Measurements from ENCODE around the gene ZDHHC18.
"Not testable (repeated sequence)": the region's sequence is repeated elsewhere in the genome, so short reads cannot be mapped to it uniquely, and the experiment has no call there.

The ZDHHC18 gene

GRCh38 chr1:26791626-26792025, 34.9 kb upstream of the ZDHHC18 start:
- no peak for FAIRE-seq

DNA sequence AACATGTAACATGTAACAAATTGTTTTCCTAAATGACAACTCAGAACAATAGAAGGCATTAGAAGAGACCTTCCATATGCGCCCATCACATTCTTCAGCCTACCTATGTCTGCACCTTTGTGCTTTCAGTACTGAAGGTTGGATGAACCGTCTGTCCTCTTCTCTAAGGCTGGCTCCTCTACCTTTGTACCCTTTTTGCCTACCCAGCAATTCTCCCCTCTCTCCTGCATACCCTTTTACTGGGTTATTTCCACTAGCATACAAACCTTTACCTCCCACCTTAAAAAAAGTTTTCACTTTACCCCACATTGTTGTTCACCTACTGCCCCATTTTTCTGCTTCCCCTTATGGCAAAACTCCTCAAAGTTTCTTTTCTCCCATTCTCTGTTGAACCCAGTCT, 33.6 kb upstream of the ZDHHC18 start:
- no peak for FAIRE-seq

- no peak for FAIRE-seq
Observed at GRCh38 chr1:26794391-26794790, 32.1 kb upstream of the ZDHHC18 start.

- FAIRE-seq = no peak
Observed at GRCh38 chr1:26797627-26798026, 28.9 kb upstream of the ZDHHC18 start.

- no peak for FAIRE-seq
Observed at GRCh38 chr1:26799479-26800142, 26.9 kb upstream of the ZDHHC18 start.

- not testable (repeated sequence) for FAIRE-seq
Observed at GRCh38 chr1:26803932-26804331, 22.6 kb upstream of the ZDHHC18 start.

- peak; percentile 31 for FAIRE-seq
Observed at GRCh38 chr1:26810105-26810504, 16.4 kb upstream of the ZDHHC18 start.

DNA sequence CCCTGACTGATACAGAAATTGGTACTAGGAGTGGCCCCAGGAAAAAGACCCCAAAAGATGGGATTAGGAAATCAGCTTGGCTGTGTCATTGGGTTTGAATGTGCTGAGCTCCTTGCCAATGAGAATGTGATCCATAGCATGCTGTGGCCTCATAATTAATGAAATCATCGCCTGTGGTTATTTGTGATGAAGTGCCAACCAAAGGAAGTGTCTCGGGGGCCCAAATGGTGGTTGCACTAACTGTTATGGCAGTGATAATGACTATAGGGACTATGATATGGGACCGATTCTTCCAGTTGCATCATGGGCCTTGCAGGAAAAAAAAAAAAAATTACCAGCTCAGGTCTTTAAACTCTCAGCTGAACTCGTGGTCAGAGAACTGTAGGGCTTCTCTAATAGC, 15.4 kb upstream of the ZDHHC18 start:
- no peak for FAIRE-seq

- no peak for FAIRE-seq
Observed at GRCh38 chr1:26811708-26812107, 14.8 kb upstream of the ZDHHC18 start.

- no peak for FAIRE-seq
Observed at GRCh38 chr1:26814377-26814776, 12.1 kb upstream of the ZDHHC18 start.

DNA sequence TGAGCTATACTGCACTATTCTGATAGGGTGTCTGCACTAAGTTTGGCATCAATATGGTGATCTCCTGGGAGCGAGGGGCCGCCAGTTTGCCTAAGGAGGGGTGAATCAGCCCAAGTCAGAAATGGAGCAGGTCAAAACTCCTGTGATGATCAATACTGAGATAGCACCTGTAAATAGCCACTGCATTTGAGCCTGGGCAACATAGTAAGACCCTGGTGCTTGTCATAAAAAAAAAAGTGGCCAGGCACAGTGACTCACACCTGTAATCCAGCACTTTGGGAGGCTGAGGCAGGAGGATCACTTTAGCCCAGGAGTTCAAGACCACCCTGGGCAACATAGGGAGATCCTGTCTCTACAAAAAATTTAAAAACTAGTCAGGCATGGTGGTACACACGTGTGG, 11.6 kb upstream of the ZDHHC18 start:
- FAIRE-seq = no peak

DNA sequence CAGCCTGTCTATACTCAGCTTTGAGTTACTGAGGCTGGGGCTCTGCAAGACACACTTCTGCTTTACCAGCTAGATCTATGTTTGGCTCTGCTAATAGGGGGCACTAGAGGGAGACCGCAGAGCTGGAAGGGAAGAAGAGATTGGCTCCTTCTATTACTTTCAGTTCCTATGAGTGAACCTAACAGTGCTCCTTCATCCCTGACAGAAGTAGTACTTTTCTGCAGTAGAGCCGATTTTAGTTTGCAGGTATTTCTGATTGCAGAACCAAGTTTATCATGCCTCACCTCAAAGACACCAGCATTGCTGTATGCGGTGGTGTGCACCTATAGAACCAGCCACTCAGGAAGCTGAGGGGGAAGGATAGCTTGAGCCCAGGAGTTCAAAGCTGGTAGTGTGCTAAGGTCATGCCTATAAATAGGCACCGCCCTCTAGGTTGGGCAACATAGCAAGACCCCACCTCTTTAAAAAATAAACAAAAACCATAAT, 5.7 kb upstream of the ZDHHC18 start:
- no peak for FAIRE-seq

GRCh38 chr1:26822737-26823395, 3.6 kb upstream of the ZDHHC18 start:
- FAIRE-seq = no peak

DNA sequence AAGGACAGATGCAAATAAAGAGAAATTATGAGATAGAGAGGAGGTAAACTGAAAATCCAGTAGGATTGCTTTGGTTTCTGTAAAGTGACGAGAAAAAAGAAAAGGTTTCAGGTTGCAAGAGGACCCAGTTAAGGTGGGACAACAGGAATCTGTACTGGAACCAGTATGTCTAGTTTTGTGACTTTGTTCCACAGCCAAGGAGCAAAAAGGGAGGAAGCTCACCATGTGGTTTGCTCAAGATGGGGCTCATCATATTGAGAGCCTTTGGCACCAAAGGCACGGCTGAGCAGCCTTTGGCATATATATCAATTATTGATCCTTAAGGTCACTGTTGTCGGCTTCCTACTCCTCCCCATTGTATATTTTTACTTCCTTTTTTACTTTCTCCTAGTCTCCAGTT, 1.8 kb upstream of the ZDHHC18 start:
- no peak for FAIRE-seq

DNA sequence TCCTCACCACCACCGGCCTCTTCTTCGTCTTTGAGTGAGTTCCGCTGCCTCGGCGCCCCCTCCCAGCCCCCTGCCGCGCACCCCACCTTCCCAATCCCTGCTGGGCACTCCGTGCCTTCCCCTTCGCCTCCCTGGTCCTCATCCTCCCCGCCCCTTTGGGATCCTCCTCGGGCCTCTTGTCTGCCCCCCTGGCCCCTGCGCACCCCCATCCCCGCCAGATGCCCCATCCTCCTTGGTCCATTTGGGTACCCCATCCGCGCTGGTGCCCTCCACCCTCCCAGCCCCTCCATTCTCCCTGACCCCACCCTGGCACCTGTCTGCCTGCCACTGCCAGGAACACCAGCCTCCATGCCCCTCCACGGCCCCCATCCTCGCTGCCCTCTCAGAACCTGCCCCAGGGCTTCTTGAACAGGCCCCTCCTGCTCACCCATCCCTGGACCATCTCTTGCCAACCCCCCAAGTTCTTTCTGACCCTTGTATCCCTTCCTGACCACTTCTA, 667 bp downstream of the ZDHHC18 start:
- FAIRE-seq = no peak

GRCh38 chr1:26827663-26828062, 1.2 kb downstream of the ZDHHC18 start:
- no peak for FAIRE-seq

DNA sequence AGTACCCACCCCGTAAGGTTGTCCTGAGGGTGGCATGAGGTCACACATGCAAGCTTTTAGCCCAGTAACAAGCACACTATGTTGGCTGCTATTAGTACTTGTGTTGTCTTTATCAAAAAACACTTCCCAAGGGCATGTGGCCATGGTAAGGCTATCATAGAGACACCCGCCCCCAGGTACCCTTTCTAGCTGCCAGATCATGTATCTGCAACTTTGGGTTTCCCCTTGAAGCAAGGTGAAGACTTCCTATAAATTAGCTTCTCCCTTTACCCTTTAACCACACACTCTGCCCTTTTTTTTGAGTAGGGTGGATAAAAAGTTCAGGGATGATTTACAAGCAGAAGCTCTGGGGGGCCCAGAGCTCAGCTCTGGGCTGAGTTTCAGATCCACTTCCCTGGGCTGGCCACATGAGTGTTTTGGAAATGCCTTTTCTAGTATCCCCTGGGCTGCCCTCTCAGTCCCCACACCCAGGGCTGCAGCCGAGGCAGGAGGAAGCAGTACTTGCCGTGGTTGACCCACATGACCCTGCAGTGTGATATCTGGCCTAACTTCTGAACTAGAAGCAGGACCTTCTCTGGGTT, 2.0 kb downstream of the ZDHHC18 start:
- no peak for FAIRE-seq

DNA sequence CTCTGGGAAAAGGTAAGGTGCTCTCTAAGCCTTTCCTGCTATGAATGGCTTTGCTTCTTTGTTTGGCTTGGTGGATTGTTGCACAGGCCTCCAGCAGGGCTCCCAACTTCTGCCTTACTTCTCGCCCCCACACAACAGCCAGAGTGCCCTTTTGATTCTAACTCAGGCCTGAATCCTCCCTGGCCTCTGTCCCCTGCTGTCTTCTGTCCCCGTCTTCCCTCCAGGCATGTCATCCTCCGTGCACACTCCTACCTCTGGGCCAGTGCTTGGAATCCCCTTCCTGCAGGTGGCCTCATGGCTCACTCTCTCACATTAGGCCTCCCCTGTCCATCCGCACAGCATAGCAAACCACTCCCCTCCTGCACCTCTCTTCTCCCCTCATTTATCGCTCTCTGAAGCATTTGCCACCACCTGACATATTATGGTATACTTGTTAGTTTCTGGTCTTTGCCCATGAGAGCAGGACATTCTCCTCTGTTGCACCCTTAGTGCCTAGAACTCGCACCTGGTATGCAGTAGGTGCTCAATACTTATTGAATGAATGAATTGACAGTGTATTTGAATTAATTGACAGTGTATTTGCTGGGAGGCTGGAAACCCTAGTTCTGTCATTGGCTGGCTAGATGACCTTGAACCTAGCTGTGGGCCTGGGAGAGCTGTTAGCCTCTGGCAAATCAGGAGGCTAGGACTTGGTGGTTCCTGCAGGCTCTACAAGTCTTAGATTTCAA, 2.9 kb downstream of the ZDHHC18 start:
- no peak for FAIRE-seq

DNA sequence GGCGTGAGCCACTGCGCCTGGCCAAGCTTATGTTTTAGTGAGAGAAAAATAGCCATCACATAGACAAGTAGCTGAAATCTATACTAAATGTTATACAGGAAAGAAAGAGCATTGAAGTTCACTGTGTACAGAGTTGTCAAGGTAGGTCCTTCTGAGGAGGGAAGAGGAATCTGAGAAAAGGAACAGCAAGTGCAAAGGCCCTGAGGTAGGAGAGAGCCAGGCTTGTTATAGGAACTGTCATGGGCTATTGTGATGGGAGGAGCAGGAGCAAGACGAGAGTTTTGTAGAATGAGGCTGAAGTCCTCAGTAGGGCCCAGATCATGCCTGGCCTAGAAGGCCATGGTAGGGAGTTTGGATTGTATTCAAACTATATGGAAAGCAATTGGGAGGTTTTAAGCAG, 4.6 kb downstream of the ZDHHC18 start:
- FAIRE-seq = no peak

- FAIRE-seq = no peak
Observed at GRCh38 chr1:26831546-26832248, 5.2 kb downstream of the ZDHHC18 start.

- no peak for FAIRE-seq
Observed at GRCh38 chr1:26832249-26832960, 5.9 kb downstream of the ZDHHC18 start.
